Lung microvascular endothelial cell (primary cell): Measurements from ENCODE around the gene CDH13. TPM values are rescaled to one million over a fixed set of nuclear protein-coding genes. Genes with fewer than 3 reads are reported as not detected.

ENCODE experiments used
- DNase-seq, 2 donors: peaks; one replicate each; pipeline versions ENCODE4 v3.0.0 to v3.0.0-alpha.2; 2010; ENCODE audit warnings: low read depth in 2 of 2
- total RNA-seq: library from RNA; depleted of rRNA; stranded (reverse); fragments of >200 nt; gene quantifications from 2 replicates; pipeline ENCODE4 v1.2.1, GENCODE V29; 2014

CDH13 gene
- total RNA-seq, 1 donor from 2014 or later: 14.5 TPM

DNA sequence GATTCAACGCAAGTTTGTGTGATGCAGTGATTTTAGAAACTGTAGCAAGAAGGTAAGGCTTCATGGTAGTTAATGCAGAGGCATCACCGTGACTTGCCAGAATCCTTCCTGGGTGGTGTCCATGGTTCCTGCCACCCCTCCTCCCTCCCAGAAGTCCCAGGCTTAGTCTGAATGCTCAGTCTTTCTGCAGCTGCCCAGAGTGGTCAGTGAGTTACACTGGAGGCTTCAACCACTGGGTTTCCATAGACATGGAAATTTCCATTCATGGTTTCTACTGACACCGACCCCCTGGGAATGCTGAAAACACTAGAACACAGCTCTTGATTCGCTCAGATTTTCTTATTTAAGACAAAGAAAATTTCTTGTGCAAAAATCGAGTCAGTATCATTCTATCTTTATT, 1021.6 kb downstream of the CDH13 start:
- DNase-seq: no peak

DNA sequence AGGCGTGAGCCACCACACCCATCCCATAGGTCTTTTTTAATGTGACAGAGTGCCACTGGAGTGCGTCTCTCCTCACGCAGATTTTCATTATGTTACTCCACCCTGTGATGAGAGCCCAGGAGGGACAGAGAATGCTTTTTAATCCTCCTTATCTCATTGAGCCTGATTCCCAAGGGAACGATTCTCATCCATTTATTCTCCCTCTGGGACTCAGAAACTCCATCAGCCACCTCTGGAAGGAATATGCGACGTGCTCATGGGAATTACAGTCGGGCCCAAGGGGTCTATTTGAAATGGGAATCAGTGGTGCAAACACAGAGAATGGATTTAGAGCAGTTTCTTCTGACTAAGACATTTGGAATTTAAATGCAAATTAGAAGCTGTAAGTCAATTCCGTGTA, 1025.1 kb downstream of the CDH13 start:
- DNase-seq: no peak

DNA sequence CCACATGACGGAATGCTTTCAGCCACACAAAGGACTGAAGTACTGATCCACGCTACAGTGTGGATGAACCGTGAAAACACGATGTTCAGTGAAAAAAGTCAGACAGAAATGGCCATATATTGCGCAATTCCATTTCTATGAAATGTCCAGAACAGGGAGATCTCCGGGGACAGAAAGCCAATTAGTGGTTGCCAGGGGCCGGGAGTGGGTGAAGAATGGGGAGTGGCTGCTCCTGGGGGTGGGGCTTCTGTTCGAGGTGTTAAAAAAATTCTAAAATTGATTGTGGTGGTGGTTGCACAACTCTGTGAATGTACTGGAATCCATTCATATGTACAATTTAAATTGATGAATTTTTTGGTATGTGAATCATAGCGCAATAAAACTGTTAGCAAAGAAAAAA, 1026.2 kb downstream of the CDH13 start:
- DNase-seq: no peak

DNA sequence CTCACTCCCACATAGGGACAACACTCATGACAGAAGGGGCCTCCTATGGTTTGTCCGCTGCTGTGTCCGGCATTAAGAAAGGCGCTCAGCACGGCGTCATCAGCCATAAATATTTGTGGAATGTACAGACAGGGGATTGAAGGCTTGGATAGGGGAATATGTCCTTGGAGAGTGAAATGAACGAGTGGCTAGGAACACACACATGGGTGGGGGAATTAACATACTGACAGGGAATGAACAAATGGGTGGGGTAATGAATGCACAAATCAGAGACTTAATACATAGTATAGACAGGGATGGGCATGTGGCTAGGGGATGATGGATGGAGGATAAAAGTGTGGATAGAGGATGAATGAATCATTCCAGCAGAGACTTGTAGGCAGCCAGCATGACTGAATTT, 1027.0 kb downstream of the CDH13 start:
- no peak for DNase-seq

DNA sequence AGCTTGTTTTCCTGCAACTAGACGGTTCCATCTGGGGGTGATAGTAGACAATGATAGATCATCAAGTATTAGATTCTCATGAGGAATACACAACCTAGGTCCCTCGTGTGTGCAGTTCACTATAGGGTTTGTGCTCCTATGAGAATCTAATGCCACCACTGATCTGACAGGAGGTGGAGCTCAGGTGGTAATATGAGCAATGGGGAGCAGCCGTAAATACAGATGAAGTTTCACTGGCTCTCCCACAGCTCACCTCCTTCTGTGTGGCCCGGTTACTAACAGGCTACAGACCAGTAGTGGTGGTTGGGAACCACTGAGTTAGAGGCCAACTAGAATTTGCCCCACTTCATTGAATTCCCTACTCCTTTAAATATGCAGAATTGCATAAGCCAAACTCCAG, 1033.5 kb downstream of the CDH13 start:
- no peak for DNase-seq

DNA sequence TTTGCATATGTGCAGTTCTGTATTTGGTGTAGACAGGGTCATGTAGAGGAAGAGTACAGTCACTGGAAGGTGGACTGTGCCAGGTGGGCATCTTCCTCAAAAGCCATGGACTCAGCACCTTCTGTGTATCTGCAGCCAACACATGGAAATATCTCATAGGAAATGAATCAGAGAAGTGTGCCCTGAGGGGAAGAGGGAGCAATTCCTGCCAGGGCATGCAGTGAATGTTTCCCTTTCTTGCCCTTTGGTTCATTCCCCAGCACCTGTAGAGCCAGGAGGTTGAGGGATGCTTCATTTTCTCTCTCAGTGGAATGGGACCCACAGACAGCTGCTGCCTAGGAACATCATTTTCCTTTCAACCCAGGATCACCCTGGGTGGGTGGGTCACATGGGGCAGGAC, 1034.9 kb downstream of the CDH13 start:
- no peak for DNase-seq

DNA sequence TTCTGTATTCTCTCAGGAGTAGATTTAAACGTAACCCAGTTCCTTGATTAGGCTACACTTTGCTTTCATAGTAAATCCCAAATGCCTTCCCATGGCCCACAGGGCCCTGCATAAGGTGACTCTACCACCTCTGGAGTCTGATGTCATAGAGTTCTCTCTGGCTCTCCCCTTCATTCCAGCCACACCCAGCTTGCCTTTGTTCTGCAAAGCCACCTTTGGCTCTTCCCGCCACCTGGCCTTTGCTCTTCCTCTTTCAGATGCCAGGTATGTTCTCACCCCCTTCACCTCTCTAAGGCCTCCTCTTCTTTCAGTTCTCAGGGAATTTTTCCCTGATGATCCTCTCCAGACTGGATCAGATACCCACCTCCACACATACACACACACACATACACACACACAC, 1039.7 kb downstream of the CDH13 start:
- no peak for DNase-seq

DNA sequence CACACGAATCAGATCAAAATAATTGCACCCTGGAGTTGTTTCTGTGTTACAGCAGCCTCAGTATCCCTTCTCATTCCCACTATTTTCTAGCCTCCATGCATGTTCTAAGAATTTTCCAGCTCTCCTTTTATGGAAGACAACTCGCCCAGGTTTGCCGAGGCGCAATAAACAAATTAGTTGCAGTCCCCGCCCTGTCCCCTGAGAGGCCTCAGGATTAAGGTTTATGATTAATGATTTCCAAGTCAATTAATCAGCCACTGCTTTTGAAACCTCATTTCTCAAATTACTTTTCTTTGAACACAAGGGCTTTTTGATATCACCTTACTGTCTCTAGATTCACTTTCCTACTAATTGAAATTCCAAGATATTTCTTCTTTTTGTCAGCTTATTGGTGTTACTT, 1042.7 kb downstream of the CDH13 start:
- no peak for DNase-seq

DNA sequence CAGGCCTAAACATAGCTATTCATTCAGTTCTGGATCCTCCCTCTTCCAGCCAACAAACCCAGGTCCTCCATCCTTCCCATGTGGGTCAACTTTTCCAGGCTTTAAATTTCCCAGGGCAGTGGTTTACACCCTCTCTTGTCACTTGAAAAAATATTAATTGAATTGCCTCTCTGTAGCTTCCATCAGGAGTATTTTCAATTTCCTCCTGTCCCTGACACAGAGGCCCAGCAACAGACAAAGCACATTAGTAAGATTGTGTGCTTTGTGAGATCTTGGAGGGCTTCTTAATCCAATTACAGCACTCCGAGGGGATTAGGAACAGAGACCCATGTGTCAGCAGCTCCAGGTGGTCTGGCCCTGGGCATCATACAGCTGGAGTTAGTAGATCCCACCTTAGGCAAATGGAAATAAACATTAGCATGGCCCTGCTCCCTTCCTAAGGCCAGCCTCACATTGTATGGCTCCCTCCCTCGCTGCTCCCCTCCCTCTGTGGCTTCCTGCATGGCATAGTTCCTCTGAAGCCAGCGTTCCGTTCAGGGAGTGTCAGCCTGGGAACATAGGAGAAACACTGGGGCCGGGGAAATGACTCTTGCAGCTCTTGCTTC, 1048.3 kb downstream of the CDH13 start:
- peak; percentile 21 to 63 for DNase-seq

DNA sequence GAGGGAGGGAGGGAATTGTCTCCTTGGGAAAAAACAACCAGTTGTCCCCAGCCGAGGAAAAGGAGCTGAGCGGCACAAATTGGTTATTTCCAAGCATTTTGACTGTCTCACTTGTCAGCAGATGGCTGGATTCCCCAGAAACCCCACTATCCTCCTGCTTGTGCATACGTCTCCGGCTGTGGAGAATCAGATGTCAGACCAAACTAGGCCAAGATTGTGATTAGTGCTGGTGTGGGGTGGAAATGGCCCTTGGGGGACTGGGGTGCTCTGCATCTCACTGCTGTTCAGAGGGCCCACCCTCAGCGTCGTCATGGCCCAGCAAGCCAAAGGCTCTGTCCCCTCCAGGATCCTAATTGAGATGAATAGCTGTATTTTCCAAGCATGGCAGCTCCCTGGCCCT, 1049.3 kb downstream of the CDH13 start:
- no peak for DNase-seq

DNA sequence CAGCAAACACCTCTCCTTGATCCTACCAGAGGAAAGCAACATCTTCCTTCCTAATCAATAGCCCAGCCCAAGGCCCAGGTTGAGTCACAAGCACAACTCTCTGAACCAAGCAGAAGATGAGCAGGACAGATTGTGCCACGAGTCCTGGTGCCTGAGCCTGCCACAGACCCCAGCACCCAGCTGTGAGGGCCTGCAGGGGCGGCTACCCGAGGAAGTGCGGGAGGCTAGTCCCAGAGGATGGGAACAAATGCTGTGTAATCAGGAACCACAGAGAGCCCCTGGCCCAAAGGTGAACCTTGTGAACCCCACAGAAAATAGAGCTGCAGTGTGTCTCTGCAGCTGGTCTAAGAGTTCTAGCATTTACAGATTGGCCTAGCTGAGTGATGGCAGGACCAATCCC, 1054.2 kb downstream of the CDH13 start:
- no peak for DNase-seq

DNA sequence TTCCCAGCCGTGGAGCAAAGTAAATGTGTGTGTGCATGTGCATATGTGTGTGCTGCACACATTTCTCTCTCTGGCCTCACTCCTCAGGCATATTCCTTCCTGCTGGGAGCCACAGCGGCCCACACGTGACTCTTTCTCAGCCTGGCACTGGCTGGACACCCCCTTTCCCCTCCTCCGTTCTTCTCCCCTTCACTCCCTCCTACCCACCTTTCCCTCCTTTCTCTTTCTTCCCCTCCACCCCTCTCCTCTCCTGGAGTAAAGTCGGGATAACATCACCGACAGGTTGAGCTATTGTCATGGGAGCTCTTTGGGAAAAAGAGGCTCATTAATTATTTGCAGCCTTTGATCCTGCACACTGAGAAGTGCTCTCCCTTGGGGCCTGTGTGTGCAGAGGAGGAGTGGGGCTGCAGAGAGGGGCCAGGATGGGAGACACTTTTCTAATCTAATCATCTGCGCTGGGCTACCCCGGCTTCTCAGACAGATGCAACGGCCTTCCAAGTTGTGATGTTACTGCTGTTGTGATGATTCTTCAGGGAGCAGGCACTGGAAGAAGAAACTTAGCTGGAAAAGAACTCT, 1054.7 kb downstream of the CDH13 start:
- DNase-seq: no peak

DNA sequence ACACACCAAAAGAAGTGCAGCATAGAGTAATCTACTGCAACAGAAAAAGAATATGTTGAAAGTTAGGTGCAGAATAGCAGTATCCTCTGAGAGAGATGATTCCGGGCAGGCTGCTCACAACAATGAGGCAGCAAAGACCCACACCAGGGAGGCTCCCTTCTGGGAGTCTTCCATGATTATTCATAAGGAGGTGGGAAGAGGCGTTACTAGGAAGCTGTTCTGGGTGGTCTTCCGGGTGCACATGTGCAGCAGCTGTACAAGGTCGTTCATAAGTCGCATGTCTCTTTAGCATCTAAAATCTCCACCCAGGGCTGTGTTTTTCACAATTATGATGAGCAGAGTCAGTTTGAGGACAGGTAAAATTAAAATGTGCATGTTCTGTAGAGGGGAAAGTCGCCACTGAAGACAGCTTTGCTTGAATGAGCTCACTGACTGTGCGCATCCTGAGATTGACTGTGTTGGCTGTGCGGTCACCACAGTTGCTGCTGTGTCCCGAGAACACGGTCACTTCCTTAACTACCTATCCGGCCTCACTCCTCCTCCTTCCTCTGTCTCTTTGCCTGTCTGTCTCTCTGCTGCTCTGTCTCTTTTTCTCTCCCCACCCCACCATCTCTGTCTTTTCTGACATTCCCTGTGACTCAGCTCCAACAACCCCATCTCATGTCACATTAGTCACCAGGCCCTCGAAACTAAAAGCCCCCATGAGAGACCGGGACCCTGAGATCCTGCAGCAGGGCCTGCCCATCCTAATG, 1055.5 kb downstream of the CDH13 start:
- no peak for DNase-seq

DNA sequence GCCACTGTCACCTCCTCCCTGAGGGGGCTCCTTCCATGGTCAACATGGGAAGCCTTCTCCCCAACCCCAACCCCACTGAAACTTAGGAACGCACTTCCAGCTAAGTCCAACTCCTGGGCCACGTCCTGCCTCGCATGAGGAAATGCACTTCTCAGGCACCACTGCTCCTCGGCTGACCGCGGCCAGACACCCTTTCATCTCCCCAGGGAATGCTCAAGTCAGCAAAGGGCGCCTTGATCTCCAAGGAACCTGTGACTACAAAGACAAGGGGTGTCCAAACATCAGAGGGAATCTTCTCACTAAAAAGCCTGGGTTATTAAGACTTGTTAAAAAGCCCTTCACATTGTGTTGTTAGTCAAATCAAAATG, 1056.1 kb downstream of the CDH13 start:
- DNase-seq: no peak

DNA sequence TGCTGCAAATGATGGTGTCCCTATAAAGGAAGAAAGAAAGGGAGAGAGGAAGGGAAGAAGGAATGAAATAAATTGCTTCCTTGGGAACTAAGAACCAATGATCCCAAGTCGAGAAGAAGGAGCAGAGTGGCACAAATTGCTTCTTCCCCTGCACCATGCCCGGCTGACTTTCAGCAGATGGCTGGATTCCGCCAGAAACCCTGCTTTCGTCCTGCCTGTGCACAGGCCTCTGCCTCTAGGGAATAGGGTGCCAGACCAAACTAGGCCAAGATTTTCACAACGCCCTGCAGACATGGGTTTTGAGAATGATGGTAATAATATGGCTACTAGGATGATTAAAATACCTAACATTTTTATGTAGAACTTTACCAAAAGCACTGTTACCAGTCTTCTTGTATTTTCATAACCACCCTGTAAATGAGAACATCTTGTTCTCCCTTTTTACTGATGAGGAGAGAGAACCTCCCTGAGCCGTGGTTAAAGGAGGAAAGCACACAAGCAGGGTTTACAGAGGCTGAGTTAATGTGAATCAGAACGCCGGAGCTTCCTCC, 1058.9 kb downstream of the CDH13 start:
- DNase-seq: no peak

DNA sequence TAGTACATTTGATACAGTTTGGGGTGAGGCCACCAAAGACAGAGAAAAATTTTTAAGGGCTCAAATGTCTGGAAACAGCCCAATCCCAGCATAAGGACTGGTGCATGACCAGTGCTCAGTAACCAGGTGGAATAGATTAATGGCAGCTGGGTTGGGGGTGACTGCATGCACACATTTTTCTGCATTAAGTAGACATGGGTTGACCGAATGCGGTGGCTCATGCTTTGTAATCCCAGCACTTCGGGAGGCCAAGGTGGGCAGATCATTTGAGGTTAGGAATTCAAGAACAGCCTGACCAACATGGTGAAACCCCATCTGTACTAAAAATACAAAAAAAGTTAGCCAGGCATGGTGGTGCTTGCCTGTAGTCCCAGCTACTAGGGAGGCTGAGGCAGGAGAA, 1060.0 kb downstream of the CDH13 start:
- no peak for DNase-seq

DNA sequence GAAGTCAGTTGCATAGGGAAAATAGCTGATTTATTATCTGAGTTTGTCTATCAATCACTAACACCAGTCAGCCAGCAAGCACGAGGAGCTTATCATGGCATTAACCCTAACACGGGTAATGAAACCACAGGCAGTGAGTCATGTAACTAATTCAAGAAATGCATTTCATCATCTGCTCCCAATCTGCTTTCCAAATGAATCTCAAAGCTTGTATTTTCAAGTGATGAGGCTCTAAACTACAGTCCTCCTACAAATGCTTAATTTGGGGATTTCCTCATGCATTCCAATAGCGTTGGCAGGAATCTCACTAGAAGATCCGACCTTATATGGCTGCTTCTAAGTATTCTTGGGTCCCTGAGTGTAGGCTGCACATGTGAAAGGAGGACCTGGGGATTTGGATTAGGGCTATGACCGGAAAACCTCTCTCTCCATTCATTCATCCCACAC, 1062.6 kb downstream of the CDH13 start:
- peak in 1 of 2 donors; percentile 63 for DNase-seq

DNA sequence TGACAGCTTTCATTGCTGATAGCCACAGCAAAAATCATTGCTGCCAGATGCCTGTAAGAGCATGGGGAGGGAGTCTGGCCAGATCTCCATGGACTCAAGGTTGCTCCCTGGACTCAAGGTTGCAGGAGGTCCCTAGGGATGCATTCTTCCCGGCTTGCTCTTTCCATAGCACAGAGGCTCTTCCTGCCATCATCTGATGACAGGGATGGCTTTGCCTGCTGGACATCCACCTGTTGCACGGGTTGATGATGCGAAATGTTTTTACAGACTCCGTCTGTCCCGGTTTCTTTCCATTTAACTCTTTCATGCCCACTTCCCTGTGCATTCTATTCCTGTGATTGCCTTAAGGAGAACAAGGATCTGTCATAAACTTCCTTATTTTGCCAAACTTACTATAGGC, 1065.5 kb downstream of the CDH13 start:
- DNase-seq: no peak

DNA sequence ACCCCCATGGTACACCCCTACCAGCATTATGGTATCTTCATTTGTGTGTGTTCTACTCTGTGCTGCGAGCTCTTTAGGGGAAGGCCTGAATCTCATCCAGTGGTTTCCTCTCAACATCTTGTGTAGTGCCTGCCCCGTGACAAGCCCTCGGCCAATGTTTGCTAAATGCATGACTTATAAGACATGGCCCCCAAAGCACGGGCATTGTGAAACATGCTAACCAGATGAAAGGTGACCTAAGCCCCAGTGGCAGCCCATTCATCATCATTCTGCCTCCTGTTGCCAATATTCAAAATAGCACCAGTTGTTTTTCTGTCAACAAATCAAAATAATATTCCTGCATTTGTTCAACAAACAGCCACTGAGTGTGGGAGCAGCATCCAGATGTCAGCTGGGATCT, 1072.2 kb downstream of the CDH13 start:
- no peak for DNase-seq

DNA sequence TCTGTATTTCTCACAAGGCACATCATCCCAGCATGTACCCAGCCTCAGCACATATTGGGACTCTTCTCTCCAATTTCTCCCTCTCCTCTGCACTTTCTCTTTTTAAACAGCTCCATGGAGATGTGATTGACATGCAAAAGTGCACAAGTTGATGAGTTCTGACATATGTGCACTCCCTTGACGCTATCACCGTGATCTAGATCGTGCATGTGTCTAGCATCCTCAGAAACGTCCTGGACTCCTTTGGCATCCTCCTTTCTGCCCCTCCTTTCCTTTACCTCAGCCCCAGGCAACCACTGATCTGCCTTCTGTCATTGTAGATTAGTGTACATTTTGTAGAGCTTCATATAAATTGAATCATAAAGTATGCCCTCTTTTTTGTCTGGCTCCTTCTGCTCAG, 1073.0 kb downstream of the CDH13 start:
- no peak for DNase-seq

DNA sequence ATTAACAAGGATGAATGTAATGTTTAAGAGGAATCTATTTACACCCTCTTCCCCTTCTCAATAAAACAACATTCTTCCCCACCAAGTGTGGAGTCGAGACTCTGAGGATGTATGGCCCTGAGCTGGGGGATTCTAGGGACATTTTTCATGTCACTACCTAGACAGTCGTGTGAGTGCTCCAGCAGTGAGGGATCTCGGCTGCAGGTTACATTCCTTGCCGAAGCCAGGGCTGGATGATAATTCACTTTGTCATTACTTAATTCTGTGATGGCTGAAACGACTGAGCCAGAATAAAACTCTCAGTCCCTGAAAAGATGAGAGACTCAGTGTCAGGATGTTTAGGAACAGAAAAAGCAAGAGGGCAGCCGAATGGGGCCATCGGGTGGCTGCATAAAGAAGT, 1074.1 kb downstream of the CDH13 start:
- no peak for DNase-seq

DNA sequence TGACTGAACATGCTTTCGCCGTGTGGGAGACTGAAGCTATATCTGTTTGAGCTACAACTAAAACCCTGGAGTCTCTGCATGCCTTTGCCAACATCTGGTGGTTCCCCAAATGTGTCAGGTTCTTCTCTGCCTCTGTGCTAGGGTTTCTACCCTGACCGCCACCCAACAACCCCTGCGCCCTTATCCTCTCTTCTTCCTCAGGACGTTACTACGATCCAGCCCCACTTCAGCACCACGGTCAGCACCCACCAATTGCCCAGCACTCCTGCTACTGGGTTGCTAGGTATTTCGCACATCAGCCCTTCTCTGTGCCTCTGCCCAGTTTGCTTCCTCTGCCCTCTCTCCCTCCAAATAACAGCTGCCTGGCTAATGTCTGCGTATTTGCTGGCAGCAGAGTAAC, 1074.7 kb downstream of the CDH13 start:
- DNase-seq: peak; percentile 53 to 60

DNA sequence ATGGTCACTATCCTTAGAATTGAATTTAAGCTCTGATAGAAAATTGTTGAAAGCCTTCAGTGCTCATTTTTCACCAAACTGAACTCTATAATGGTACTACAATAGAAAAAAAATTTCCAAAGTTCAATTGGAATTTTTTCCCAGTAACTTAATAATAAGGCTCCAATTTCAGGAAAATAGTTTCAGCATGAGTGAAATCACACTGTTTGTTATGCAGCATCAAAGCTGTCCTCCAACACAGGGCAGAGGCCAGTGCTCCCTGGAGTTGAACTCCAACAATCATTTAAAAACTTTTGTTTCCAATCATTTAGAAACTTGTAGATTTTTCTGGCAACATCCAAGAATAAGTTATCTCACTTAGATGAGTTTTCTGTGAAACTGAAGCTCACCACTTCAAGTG, 1077.9 kb downstream of the CDH13 start:
- no peak for DNase-seq
